Measurements from ENCODE around the gene IPPK.

DNA sequence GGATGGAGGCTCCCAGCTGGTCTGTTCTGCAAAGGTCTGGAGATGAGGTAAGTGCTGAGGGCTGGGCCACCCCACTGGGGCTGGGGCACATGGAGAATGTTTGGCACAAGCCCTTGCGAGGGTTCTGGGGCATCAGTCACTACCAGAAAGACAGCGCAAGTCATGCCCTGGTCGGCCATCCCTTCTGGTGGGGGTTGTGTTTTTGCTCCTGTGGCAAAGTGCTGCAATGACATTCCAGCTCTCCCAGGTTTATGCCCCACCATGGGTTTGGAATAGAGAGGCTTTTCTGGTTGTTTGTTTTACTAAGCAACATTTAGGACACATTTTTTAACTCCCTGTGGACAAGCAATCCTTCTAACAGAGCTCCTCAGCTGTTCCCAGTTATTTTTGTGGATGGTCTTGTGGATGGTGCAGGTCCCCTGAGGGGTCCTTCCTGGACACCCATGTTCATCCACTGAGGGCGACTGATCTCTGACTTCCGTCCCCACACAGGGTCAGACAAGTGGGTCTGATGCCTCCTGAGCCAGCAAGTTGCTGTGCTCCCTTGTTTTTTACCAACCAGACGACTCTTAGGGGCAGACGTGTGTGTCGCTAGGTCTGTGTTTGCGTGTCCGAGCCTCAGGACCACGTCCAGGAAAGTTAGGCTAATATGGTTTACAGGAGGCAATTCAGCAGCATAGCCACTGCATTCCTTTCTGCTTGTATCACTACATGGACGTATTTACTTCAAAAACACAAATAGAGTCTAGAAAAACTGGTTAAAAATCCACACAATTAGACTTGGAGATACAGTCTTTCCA, 69.3 kb downstream of the IPPK start:
- TF ChIP-seq, protein P1, sequence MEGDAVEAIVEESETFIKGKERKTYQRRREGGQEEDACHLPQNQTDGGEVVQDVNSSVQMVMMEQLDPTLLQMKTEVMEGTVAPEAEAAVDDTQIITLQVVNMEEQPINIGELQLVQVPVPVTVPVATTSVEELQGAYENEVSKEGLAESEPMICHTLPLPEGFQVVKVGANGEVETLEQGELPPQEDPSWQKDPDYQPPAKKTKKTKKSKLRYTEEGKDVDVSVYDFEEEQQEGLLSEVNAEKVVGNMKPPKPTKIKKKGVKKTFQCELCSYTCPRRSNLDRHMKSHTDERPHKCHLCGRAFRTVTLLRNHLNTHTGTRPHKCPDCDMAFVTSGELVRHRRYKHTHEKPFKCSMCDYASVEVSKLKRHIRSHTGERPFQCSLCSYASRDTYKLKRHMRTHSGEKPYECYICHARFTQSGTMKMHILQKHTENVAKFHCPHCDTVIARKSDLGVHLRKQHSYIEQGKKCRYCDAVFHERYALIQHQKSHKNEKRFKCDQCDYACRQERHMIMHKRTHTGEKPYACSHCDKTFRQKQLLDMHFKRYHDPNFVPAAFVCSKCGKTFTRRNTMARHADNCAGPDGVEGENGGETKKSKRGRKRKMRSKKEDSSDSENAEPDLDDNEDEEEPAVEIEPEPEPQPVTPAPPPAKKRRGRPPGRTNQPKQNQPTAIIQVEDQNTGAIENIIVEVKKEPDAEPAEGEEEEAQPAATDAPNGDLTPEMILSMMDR (IDR thresholded peaks at IDR 0.05 in 4 of 5, conservative IDR thresholded peaks at IDR 0.05 in 1 of 5), result no peak
- no peak for TF ChIP-seq POLR2A (IDR thresholded peaks at IDR 0.05)

Data from gastrocnemius medialis (tissue), 4 donors.